ENCODE results near the gene SACS. TPM values are rescaled to one million over a fixed set of nuclear protein-coding genes. Genes with fewer than 3 reads are reported as not detected.
"Not testable (repeated sequence)": the region's sequence is repeated elsewhere in the genome, so short reads cannot be mapped to it uniquely, and the experiment has no call there.

Gene SACS
- total RNA-seq, 2 donors from 2014 or later: 8.6 to 10.5 TPM

GRCh38 chr13:23440821-23441618, 7.5 kb upstream of the SACS start:
- Histone ChIP-seq H3K36me3 (replicated peaks in 1 of 2; ENCODE audit: insufficient read depth in 1 of 2, low read depth in 2 of 2) (no peaks in the 10 kb centered on the region), H3K27me3 (no peaks in the 10 kb centered on the region), H3K9me3 (no peaks in the 10 kb centered on the region), H3K27ac (no peak overlapping the region), H3K4me1 (no peaks in the 10 kb centered on the region), H3K4me3 (no peak overlapping the region)
- WGBS, 2 donors: 89 to 97% methylated on average over 13 to 15 of the region's 15 CpGs
- ATAC-seq: no peak
- no peak for DNase-seq
- intact Hi-C loops (cut with DNase I): no loop called here
- TF ChIP-seq POLR2A (IDR thresholded peaks at IDR 0.05): no peak
- TF ChIP-seq, protein P1, sequence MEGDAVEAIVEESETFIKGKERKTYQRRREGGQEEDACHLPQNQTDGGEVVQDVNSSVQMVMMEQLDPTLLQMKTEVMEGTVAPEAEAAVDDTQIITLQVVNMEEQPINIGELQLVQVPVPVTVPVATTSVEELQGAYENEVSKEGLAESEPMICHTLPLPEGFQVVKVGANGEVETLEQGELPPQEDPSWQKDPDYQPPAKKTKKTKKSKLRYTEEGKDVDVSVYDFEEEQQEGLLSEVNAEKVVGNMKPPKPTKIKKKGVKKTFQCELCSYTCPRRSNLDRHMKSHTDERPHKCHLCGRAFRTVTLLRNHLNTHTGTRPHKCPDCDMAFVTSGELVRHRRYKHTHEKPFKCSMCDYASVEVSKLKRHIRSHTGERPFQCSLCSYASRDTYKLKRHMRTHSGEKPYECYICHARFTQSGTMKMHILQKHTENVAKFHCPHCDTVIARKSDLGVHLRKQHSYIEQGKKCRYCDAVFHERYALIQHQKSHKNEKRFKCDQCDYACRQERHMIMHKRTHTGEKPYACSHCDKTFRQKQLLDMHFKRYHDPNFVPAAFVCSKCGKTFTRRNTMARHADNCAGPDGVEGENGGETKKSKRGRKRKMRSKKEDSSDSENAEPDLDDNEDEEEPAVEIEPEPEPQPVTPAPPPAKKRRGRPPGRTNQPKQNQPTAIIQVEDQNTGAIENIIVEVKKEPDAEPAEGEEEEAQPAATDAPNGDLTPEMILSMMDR (IDR thresholded peaks at IDR 0.05): no peak

DNA sequence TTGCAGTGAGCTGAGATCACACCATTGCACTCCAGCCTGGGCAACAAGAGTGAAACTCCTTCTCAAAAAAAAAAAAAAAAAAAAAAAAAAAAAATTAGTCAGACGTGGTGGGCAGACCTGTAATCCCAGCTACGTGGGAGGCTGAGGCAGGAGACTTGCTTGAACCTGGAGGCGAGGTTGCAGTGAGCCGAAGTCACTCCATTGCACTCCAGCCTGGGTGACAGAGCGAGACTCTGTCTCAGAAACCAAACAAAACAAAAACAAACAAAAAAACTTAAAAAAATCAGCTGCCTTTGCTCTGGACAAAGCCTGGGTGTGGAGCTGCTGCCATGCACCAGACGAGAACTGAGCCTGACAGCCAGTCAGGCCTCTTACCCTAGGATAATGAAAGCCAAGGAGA, 6.8 kb upstream of the SACS start:
- H3K4me1 ChIP-seq; H3K27ac ChIP-seq; H3K36me3 ChIP-seq (replicated peaks in 1 of 2; ENCODE audit: insufficient read depth in 1 of 2, low read depth in 2 of 2); DNase-seq; H3K9me3 ChIP-seq; ATAC-seq; H3K27me3 ChIP-seq; H3K4me3 ChIP-seq; intact Hi-C loops (cut with DNase I): not testable (repeated sequence)
- 80 to 89% methylated on average over 6 of the region's 6 CpGs for WGBS, 2 donors

DNA sequence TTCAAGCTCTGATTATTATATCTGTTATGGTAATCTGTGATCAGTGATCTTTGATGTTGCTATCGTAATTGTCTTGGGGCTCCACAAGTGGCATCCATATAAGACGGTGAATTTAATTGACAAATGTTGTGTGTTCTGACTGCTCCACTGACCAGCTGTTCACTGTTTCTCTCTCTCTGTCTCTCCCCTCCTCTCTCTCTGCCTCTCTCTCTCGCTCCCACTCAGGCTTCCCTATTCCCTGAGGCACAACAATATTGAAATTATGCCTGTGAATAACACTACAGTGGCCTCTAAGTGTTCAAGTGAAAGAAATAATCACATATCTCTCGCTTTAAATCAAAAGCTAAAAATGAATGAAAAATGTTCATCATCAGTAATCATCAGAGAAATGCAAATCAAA, 4.4 kb upstream of the SACS start:
- Histone ChIP-seq H3K27ac (no peak overlapping the region), H3K27me3 (no peaks in the 10 kb centered on the region), H3K4me1 (peaks cover 5% of the 10 kb centered on the region), H3K36me3 (replicated peaks in 1 of 2; ENCODE audit: insufficient read depth in 1 of 2, low read depth in 2 of 2) (no peaks in the 10 kb centered on the region), H3K9me3 (no peaks in the 10 kb centered on the region), H3K4me3 (no peak overlapping the region)
- 86 to 91% methylated on average over 4 of the region's 4 CpGs for WGBS, 2 donors
- intact Hi-C loops (cut with DNase I): no loop called here
- TF ChIP-seq, protein P1 (IDR thresholded peaks at IDR 0.05): no peak
- TF ChIP-seq POLR2A (IDR thresholded peaks at IDR 0.05): no peak
- ATAC-seq: no peak
- no peak for DNase-seq

GRCh38 chr13:23436680-23437079, 3.2 kb upstream of the SACS start:
- Histone ChIP-seq H3K27me3 (no peaks in the 10 kb centered on the region), H3K4me1 (peaks cover 5% of the 10 kb centered on the region), H3K4me3 (no peak overlapping the region), H3K27ac (no peak overlapping the region), H3K36me3 (replicated peaks in 1 of 2; ENCODE audit: insufficient read depth in 1 of 2, low read depth in 2 of 2) (no peaks in the 10 kb centered on the region), H3K9me3 (no peaks in the 10 kb centered on the region)
- ATAC-seq (no peak), DNase-seq (no peak)
- intact Hi-C loops (cut with DNase I): no loop called here
- WGBS, 2 donors: 86% methylated on average over 5 of the region's 5 CpGs
- TF ChIP-seq, protein P1 (IDR thresholded peaks at IDR 0.05): no peak
- TF ChIP-seq POLR2A (IDR thresholded peaks at IDR 0.05): no peak

- H3K4me3 ChIP-seq: no peak overlapping the region
- intact Hi-C loops (cut with DNase I): no loop called here
- DNase-seq: no peak
- 66 to 73% methylated on average over 3 to 4 of the region's 4 CpGs for WGBS, 2 donors
- no peaks in the 10 kb centered on the region for H3K27me3 ChIP-seq
- no peak overlapping the region for H3K27ac ChIP-seq
- no peaks in the 10 kb centered on the region for H3K36me3 ChIP-seq (replicated peaks in 1 of 2; ENCODE audit: insufficient read depth in 1 of 2, low read depth in 2 of 2)
- no peaks in the 10 kb centered on the region for H3K9me3 ChIP-seq
- no peak for TF ChIP-seq POLR2A (IDR thresholded peaks at IDR 0.05)
- TF ChIP-seq, protein P1 (IDR thresholded peaks at IDR 0.05): no peak
- no peak for ATAC-seq
- peaks cover 5% of the 10 kb centered on the region for H3K4me1 ChIP-seq
Measured at GRCh38 chr13:23434491-23434890, 989 bp upstream of the SACS start.
